Neuronal stem cell (in vitro differentiated cells): ENCODE measurements around the gene HMGCL.
A peak's percentile ranks its signal among the peaks of the same experiment; 100 is the strongest.

Experiments used
- DNase-seq: peaks from one replicate; pipeline ENCODE4 v3.0.0-alpha.2; 2013; ENCODE audit warnings: low spot score
- H2AFZ ChIP-seq: one replicate; pipeline ENCODE4 v1.6.1; 2013; ENCODE audit warnings: mild to moderate bottlenecking, low read length, inconsistent platforms
- H2AK5ac ChIP-seq: 2 replicates; pipeline ENCODE4 v1.6.1; 2013; ENCODE audit warnings: low read depth, mild to moderate bottlenecking, inconsistent platforms, low read length, moderate library complexity, mixed read lengths
- H2BK120ac ChIP-seq: 2 replicates; pipeline ENCODE4 v1.6.1; 2013; ENCODE audit warnings: low read depth, mild to moderate bottlenecking, inconsistent platforms, low read length, moderate library complexity, mixed read lengths
- H2BK12ac ChIP-seq: one replicate; pipeline ENCODE4 v1.6.1; 2013; ENCODE audit warnings: low read length, inconsistent platforms
- H2BK15ac ChIP-seq: 2 replicates; pipeline ENCODE4 v1.6.1; 2013; ENCODE audit warnings: mild to moderate bottlenecking, low read length, inconsistent platforms, mixed read lengths
- H2BK5ac ChIP-seq: one replicate; pipeline ENCODE4 v1.6.1; 2013; ENCODE audit warnings: inconsistent platforms, mild to moderate bottlenecking, low read length, moderate library complexity
- H3K14ac ChIP-seq: one replicate; pipeline ENCODE4 v1.6.1; 2013; ENCODE audit warnings: low read length, inconsistent platforms
- H3K18ac ChIP-seq: 2 replicates; pipeline ENCODE4 v1.6.1; 2013; ENCODE audit warnings: low read length, inconsistent platforms
- H3K23ac ChIP-seq: 2 replicates; pipeline ENCODE4 v1.6.1; 2013; ENCODE audit warnings: low read depth, mild to moderate bottlenecking, mixed read lengths, low read length, inconsistent platforms; ENCODE audit not compliant: poor library complexity
- H3K27ac ChIP-seq: replicated peaks from 3 replicates; pipeline ENCODE4 v1.5.1; 2013; ENCODE audit warnings: low read length, inconsistent platforms
- H3K27me3 ChIP-seq, 3 experiments: 2 replicates each; pipeline ENCODE4 v1.6.1; 2013; ENCODE audit warnings: low read length in 3 of 3, mild to moderate bottlenecking in 2 of 3, inconsistent platforms in 1 of 3, low read depth in 1 of 3, mixed read lengths in 1 of 3, moderate library complexity in 1 of 3; ENCODE audit not compliant: control insufficient read depth in 3 of 3, insufficient read depth in 3 of 3
- H3K36me3 ChIP-seq, 2 donors: replicated peaks in 1 of 2; 2 replicates each; pipeline ENCODE4 v1.6.1; 2013; ENCODE audit warnings: low read length in 2 of 2; ENCODE audit not compliant: control insufficient read depth in 2 of 2, insufficient read depth in 2 of 2
- H3K4ac ChIP-seq: 2 replicates; pipeline ENCODE4 v1.6.1; 2013; ENCODE audit warnings: inconsistent platforms, mild to moderate bottlenecking, low read length, moderate library complexity
- H3K4me1 ChIP-seq, 2 donors: 1 replicate in 1 of 2; 2 replicates in 1 of 2; pipeline ENCODE4 v1.6.1; 2013; ENCODE audit warnings: low read length in 2 of 2, low read depth in 1 of 2; ENCODE audit not compliant: control insufficient read depth in 2 of 2, insufficient read depth in 1 of 2
- H3K4me2 ChIP-seq: one replicate; pipeline ENCODE4 v1.6.1; 2013; ENCODE audit warnings: mild to moderate bottlenecking, low read length, inconsistent platforms; ENCODE audit not compliant: insufficient read depth, poor library complexity, severe bottlenecking
- H3K4me3 ChIP-seq, 2 donors: 2 replicates each; pipeline ENCODE4 v1.5.1; 2013; ENCODE audit warnings: low read length in 2 of 2, mild to moderate bottlenecking in 2 of 2, inconsistent platforms in 1 of 2, moderate library complexity in 1 of 2
- H3K79me1 ChIP-seq: one replicate; pipeline ENCODE4 v1.6.1; 2013; ENCODE audit warnings: low read depth, mild to moderate bottlenecking, inconsistent platforms, low read length, moderate library complexity
- H3K9ac ChIP-seq: one replicate; pipeline ENCODE4 v1.6.1; 2013; ENCODE audit warnings: mild to moderate bottlenecking, low read depth, low read length, inconsistent platforms; ENCODE audit not compliant: poor library complexity
- H3K9me3 ChIP-seq, 2 donors: replicated peaks in 1 of 2; 2 replicates each; pipeline versions ENCODE3 to v1.6.1; 2013; ENCODE audit warnings: low read length in 2 of 2, mild to moderate bottlenecking in 2 of 2, inconsistent platforms in 1 of 2, low read depth in 1 of 2, mixed read lengths in 1 of 2, moderate library complexity in 1 of 2; ENCODE audit not compliant: control insufficient read depth in 2 of 2, insufficient read depth in 1 of 2
- H4K8ac ChIP-seq: one replicate; pipeline ENCODE4 v1.6.1; 2013; ENCODE audit warnings: low read depth, mild to moderate bottlenecking, inconsistent platforms, low read length, moderate library complexity
- H4K91ac ChIP-seq: one replicate; pipeline ENCODE4 v1.6.1; 2013; ENCODE audit warnings: low read length, low read depth, mild to moderate bottlenecking, inconsistent platforms; ENCODE audit not compliant: poor library complexity
- WGBS, 2 donors: extraction: QIAGEN DNeasy Blood & Tissue Kit; methylation state at CpG; one replicate each; pipeline ENCODE4 v1.1.7; 2013; ENCODE audit warnings: missing lambda C conversion rate in 2 of 2, mixed read lengths in 1 of 2; ENCODE audit not compliant: insufficient read length in 2 of 2, insufficient replicate concordance in 1 of 2; ENCODE audit errors: extremely low coverage in 2 of 2; 5-methylcytosine and 5-hydroxymethylcytosine counted together

Gene HMGCL

GRCh38 chr1:23759277-23759676, 66.0 kb downstream of the HMGCL start:
- H2AK5ac ChIP-seq, result no peak overlapping the region
- no peak overlapping the region for H3K4ac ChIP-seq
- no peak overlapping the region for H4K8ac ChIP-seq
- no peak overlapping the region for H3K18ac ChIP-seq
- H3K9ac ChIP-seq, result no peak overlapping the region
- no peak overlapping the region for H3K4me3 ChIP-seq
- no peak overlapping the region for H3K14ac ChIP-seq
- no peak overlapping the region for H2BK120ac ChIP-seq
- no peak overlapping the region for H3K4me2 ChIP-seq
- H2BK5ac ChIP-seq, result no peak overlapping the region
- H3K27me3 ChIP-seq, result no peaks in the 10 kb centered on the region
- no peak overlapping the region for H4K91ac ChIP-seq
- no peak for DNase-seq
- WGBS, 2 donors, result no CpG with 5 or more reads among the region's 4 CpGs
- no peak overlapping the region for H2BK12ac ChIP-seq
- no peak overlapping the region for H3K27ac ChIP-seq
- no peak overlapping the region for H2AFZ ChIP-seq
- H3K23ac ChIP-seq, result no peak overlapping the region
- no peaks in the 10 kb centered on the region for H3K79me1 ChIP-seq
- H3K9me3 ChIP-seq, result no peaks in the 10 kb centered on the region
- no peak overlapping the region for H2BK15ac ChIP-seq
- H3K4me1 ChIP-seq, result peaks cover 0 to 10% of the 10 kb centered on the region in 2 donors
- H3K36me3 ChIP-seq, result peaks cover 40 to 98% of the 10 kb centered on the region in 2 donors

GRCh38 chr1:23757812-23758211, 67.4 kb downstream of the HMGCL start:
- H2AFZ ChIP-seq, result no peak overlapping the region
- no peak overlapping the region for H3K4me2 ChIP-seq
- H3K36me3 ChIP-seq, result peaks cover 46 to 98% of the 10 kb centered on the region in 2 donors
- no peak overlapping the region for H2BK5ac ChIP-seq
- no peak for DNase-seq
- H3K27ac ChIP-seq, result no peak overlapping the region
- no peak overlapping the region for H2BK15ac ChIP-seq
- no peak overlapping the region for H2AK5ac ChIP-seq
- H3K18ac ChIP-seq, result no peak overlapping the region
- no peaks in the 10 kb centered on the region for H3K9me3 ChIP-seq
- H3K79me1 ChIP-seq, result no peaks in the 10 kb centered on the region
- no peak overlapping the region for H3K14ac ChIP-seq
- H3K4me3 ChIP-seq, result no peak overlapping the region
- H3K4me1 ChIP-seq, result peaks cover 0 to 10% of the 10 kb centered on the region in 2 donors
- no peak overlapping the region for H3K9ac ChIP-seq
- H2BK120ac ChIP-seq, result no peak overlapping the region
- no peaks in the 10 kb centered on the region for H3K27me3 ChIP-seq
- H3K23ac ChIP-seq, result no peak overlapping the region
- no peak overlapping the region for H4K8ac ChIP-seq
- WGBS, 2 donors, result no CpG with 5 or more reads among the region's 1 CpG
- no peak overlapping the region for H4K91ac ChIP-seq
- no peak overlapping the region for H2BK12ac ChIP-seq
- no peak overlapping the region for H3K4ac ChIP-seq

GRCh38 chr1:23756676-23757075, 68.6 kb downstream of the HMGCL start:
- H3K9me3 ChIP-seq, result no peaks in the 10 kb centered on the region
- no peak for DNase-seq
- H2BK12ac ChIP-seq, result no peak overlapping the region
- H3K4me3 ChIP-seq, result peak overlapping the region in 1 of 2 donors; percentile 6
- peaks cover 0 to 10% of the 10 kb centered on the region in 2 donors for H3K4me1 ChIP-seq
- no peak overlapping the region for H3K14ac ChIP-seq
- no peak overlapping the region for H3K18ac ChIP-seq
- WGBS, 2 donors, result no CpG with 5 or more reads among the region's 3 CpGs
- no peaks in the 10 kb centered on the region for H3K79me1 ChIP-seq
- no peak overlapping the region for H2BK15ac ChIP-seq
- H4K8ac ChIP-seq, result no peak overlapping the region
- H3K27me3 ChIP-seq, result no peaks in the 10 kb centered on the region
- H3K4ac ChIP-seq, result no peak overlapping the region
- H3K36me3 ChIP-seq, result peaks cover 51 to 98% of the 10 kb centered on the region in 2 donors
- H3K4me2 ChIP-seq, result no peak overlapping the region
- H3K27ac ChIP-seq, result no peak overlapping the region
- H2BK120ac ChIP-seq, result no peak overlapping the region
- no peak overlapping the region for H2AFZ ChIP-seq
- H2AK5ac ChIP-seq, result no peak overlapping the region
- H3K23ac ChIP-seq, result no peak overlapping the region
- H4K91ac ChIP-seq, result no peak overlapping the region
- H3K9ac ChIP-seq, result no peak overlapping the region
- no peak overlapping the region for H2BK5ac ChIP-seq

- Histone ChIP-seq H3K4me2 (no peak overlapping the region), H2AFZ (no peak overlapping the region), H3K79me1 (no peaks in the 10 kb centered on the region), H3K23ac (no peak overlapping the region), H2AK5ac (no peak overlapping the region), H3K4me1 (no peaks in the 10 kb centered on the region), H4K8ac (no peak overlapping the region), H3K27me3 (no peaks in the 10 kb centered on the region), H3K18ac (no peak overlapping the region), H2BK15ac (no peak overlapping the region), H3K36me3 (peaks cover 45 to 98% of the 10 kb centered on the region in 2 donors), H3K4ac (no peak overlapping the region), H2BK120ac (no peak overlapping the region), H2BK5ac (no peak overlapping the region), H3K27ac (no peak overlapping the region), H3K14ac (no peak overlapping the region), H4K91ac (no peak overlapping the region), H3K9me3 (no peaks in the 10 kb centered on the region), H3K9ac (no peak overlapping the region), H3K4me3 (no peak overlapping the region), H2BK12ac (no peak overlapping the region)
- DNase-seq, result no peak
- no CpG with 5 or more reads among the region's 1 CpG for WGBS, 2 donors
Measured at GRCh38 chr1:23752909-23753308, 72.3 kb downstream of the HMGCL start.
